GM19463 (cell line): ENCODE measurements around the gene FAM89A.
"Not testable (repeated sequence)": the region's sequence is repeated elsewhere in the genome, so short reads cannot be mapped to it uniquely, and the experiment has no call there.

Experiments used
- ATAC-seq: cut with Tn5 transposase; IDR thresholded peaks from one replicate; pipeline ENCODE4 v1.9.1; 2021; ENCODE audit warnings: mild to moderate bottlenecking, moderate library complexity; ENCODE audit not compliant: unreplicated experiment

The FAM89A gene

DNA sequence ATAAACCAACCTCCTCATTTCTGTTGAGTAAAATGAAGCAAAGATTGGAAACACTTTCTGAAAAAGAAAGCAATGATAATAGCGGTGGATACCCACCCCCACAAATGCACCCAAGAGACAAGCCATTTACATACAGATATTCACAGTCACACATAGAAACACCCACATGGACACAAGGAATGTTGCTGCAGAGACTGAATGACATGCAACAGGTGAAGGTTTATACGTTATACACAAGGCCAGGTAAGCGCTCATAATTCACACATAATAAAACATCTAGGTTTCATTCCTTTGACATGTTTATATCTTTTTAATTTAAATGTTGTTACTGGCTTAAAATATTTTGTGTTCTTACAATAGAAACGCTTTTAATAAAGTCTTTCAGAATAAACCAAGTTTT, 39.9 kb downstream of the FAM89A start:
- ATAC-seq = no peak

DNA sequence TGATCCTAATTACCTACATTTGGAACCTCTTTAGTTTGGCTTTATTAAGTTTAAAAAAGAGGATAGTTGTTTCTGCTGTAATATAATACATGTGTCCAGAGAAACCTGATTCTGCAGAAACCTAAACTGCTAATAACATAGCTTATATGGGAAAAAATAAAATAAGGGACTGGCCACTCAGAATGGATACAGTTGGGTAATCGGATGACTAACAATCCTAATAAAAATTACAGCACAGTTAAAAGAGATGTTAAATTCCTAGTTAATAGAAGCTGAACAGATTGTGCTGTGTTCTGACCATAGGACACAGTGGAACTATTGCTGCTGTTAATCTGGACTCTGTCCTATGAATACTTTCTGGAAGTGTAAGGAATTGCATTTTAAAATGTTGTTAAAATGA, 45.2 kb downstream of the FAM89A start:
- no peak for ATAC-seq

GRCh38 chr1:230992100-230992774, 47.8 kb downstream of the FAM89A start:
- ATAC-seq = no peak

DNA sequence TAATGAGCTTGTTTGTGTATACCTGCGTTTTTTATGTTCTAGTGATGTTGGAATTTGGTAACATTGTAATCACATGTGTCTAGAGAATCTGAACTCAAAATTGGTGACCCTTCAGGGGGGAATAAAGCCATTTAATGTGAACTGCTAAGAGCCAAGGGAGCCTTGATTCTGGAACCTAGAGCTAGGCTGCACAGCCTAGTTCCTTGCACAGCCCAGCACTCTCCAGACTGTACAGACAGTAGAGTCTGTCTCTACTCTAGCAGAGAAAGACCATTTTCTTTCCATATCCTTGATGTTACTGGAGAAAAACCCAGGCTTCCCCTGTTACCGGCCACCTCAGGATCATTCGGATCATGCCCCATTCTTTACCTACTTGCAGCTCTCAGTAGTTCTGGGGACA, 52.6 kb downstream of the FAM89A start:
- no peak for ATAC-seq

DNA sequence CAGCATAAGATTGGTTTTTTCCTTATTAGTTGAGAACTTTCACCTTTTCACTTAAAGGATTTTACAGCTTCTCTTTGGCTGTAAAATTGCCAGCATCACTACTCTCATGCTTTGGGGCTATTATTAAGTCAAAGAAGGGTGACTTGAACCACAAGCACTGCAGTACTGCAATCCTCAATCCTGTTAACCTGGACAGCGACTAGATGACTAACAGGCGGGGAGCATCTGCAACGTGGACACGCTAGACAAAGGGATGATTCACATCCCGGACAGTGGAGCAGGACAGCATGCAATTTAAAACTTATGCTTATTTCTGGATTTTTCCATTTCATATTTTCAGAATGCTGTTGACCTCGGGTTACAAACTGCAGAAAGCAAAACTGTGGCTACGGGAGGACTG, 53.1 kb downstream of the FAM89A start:
- no peak for ATAC-seq

DNA sequence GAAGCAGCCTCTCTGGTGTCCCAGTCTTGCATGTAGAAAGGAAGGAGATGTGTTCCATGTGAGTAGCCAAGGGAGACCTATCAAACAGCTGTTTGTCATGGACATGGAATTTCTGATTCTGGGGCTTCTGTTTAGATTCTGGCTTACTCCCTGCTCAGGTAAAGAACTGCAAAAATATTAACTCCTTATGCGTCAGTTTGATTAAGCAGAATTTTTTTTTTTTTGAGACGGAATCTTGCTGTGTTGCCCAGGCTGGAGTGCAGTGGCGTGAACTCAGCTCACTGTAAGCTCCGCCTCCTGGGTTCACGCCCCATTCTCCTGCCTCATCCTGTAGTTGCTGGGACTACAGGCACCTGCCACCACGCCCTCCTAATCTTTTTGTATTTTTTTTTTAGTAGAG, 54.3 kb downstream of the FAM89A start:
- no peak for ATAC-seq

DNA sequence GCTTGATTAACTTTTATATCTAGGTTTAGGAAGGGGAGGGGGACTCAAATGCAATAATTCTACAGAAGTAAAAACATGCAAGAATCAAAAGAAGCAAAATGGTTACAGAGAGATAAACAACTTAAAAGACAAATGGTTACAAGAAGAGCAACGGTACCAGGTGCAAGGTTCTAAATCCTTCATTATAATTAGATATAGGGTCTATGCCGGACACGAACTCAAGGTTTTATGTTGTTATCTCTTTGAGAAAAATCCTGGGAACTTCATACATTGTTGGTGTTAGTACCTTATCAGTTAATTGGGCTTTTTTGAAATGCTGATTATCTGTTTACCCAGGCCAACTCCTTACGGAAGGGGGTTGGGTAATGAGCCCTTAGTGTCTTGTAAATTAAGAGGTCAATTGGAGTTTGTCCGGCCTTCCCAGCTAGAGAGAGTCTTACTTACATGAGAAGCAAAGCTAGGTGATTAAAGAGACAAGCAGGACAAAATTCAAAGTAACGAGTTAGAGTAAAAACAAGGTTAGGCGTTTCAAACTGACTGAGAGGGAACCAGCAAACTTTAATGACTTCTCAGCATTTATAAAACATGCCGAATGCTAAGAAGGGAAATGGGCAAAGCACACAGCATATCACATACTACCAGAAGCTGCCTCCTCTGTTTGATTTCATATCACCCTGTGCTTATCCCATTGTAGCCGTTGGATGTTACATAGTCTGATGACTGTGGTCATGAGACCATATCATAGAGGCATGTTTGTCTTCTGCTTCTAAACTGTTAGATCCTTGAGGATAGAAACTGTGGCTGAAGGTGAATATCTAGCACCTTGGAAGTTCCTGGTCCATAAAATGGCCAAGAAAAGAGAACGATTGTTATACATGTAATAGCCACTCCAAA, 55.2 kb downstream of the FAM89A start:
- not testable (repeated sequence) for ATAC-seq

GRCh38 chr1:230983811-230984210, 56.2 kb downstream of the FAM89A start:
- ATAC-seq = no peak

GRCh38 chr1:230982696-230983095, 57.4 kb downstream of the FAM89A start:
- ATAC-seq = no peak

DNA sequence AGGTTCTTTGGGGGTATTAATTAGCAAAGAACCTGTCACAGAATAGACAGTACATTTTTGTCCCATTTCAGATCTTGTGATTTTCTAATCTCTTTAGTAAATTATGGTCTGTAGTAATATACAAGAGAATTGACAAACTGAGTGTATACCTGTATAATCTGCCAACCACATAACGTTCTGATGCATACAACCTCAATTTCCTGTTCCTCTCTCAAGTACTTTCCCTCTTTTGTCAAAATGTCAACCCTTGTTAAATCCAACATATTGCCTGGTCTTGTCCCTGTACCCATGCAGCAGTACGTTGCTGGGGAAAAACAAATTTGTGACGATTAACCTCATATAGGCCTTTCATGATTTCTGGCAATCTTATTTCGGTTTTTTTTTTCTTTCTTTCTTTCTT, 60.1 kb downstream of the FAM89A start:
- ATAC-seq = no peak

- no peak for ATAC-seq
Observed at GRCh38 chr1:230979389-230979716, 60.7 kb downstream of the FAM89A start.

DNA sequence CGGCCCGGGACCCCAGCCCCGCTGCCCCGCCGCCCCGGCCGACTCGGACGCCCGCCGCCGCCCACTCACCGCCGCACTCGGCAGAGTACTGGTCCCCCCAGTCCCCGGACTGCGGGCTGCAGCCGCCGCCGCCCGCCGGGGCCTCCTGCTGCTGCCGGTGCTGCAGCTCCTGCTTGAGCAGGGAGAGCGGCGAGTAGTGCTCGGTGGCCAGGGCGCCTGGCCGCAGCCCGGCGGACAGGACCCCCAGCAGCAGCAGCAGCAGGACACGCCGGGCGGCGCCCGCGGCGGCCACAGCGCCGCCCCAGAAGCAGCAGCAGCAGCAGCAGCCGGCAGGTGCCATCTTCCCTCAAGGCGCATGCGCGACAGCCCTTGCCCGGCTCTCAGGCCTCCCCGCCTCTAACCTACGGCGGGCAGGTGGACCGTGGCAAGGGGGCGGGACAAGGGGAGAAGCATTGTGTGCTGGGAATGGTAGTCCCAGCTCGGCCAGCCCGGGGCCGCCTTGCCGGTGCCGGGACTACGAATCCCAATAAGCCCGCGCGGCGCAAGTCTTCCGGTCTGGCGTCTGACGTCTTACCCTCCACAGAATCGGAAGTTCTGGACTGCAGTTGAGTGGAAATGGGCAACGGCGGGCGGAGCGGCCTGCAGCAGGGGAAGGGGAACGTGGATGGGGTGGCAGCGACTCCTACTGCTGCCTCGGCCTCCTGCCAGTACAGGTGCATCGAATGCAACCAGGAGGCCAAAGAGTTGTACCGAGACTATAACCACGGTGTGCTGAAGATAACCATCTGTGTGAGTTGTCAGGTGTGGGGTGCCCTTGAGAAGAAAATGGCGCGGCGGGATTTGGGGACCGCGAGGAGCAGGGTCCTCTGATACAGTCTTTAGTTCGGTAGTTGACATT, 61.3 kb downstream of the FAM89A start, which contains the start of the genes ARV1 and TTC13:
TSS of gene ARV1 (plus strand) at position 604 of the 898 bp plus-strand sequence. CDS start at position 616, 12 bp downstream.
TSS of gene TTC13 (minus strand) at position 371 of the 898 bp plus-strand sequence. CDS start at position 340, 31 bp downstream.
- peak; percentile 90 for ATAC-seq

DNA sequence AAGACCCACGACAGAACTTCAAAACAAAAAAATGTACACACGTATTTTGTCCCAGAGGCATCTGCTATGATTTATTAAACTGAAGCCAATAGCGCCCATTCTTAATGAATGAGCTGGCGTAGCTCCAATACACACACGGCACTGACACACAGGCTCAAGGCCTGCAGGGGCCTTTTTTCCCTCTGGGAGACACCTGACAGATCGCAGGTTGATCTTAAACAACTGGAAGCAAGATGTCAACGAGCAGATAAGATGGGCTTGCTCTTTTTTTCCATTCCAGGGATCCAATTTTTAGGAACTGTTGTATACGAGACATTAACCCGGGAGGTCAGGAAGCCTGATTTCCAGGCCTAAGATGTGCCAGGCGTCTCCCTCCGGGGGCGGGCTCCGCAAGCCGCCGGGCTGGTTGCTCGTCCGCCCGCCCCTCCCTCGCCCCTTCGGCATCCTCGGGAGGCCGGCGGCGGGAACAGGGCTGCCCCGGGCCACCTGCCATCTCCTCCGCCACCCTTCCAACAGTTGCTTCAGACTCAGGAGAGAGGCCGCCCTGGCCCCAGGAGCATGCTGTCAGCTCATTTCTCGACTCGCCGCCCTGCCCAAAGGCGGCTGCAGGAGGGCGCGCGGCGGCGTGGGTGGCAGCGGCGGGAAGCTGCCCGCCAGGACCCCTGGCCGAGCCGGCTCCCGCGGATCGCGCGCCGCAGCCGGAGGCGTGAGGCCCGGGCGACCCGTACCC, 62.1 kb downstream of the FAM89A start:
- ATAC-seq = peak; percentile 3

- no peak for ATAC-seq
Observed at GRCh38 chr1:230976825-230977747, 63.0 kb downstream of the FAM89A start.

GRCh38 chr1:230976360-230976759, 63.7 kb downstream of the FAM89A start:
- no peak for ATAC-seq

GRCh38 chr1:230975636-230976035, 64.4 kb downstream of the FAM89A start:
- ATAC-seq = no peak

GRCh38 chr1:230972855-230973271, 67.2 kb downstream of the FAM89A start:
- ATAC-seq = peak; percentile 75

GRCh38 chr1:230971771-230972170, 68.3 kb downstream of the FAM89A start:
- no peak for ATAC-seq

DNA sequence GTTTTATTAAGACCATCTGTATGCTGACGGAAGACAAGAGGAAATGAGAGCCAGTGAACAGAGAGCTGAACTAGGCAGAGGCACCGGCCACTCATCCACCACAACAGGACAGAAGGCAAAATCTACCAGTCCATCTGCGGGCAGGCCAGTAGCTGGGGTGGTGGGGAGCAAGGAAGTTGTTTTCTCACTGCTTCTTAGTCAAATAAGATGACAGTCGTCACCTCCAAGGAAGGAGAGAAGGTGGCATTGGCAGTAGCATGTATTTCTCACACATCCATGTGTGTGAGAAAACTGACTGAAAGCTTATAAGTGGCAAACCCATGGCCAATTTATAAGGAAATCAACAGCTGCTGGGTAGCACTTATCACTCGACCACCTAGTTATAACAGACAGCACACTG, 69.6 kb downstream of the FAM89A start:
- no peak for ATAC-seq
